ENCODE results near the gene EHD4.

EHD4 gene

DNA sequence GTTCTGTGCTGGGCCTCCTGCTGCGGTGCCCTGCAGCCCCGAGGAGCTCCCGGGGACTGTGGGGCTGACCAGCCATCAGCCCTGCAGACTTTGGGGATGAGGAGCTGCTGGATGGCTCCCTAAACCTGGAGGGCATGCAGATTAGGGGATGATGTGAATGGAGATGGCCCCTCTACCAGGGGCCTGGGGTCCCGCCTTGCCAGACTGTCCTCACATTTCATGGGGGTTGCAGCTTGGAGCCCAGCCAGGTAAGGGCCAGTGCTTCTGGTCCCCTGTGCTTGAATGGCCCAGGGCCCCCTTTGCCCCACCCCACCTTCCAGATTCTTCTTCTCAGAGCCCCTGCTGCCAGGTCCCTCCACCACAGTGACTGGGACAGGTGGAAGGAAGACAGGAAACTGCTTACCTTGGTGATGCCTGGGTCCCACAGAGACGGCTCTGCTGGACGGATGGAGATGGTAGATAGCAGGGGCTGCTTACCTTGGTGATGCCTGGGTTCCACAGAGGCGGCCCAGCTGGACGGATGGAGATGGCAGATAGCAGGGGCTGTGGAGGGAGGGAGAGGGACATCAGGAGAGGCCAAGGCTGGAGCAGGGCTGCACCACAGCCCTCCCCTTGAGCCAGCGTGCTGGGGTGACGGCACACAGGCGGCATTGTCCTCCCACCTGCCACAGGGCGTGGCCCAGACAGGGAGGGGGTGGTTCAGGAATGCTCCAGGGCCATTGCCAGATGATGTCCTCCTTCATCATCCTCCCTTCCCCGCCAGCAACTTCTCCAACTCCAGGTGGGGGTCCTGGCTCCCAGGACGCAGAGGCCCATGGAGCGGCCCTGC is 78.7 kb downstream of the EHD4 start, which contains the start of gene SPTBN5:
Gene SPTBN5, minus strand, starts transcription at position 632 of the 829 bp plus-strand sequence. Its CDS starts 556 bp downstream, at position 76.
- no peaks in the 10 kb centered on the region for H3K27me3 ChIP-seq (ENCODE audit: control insufficient read depth, insufficient read depth, low read length)
- H3K27ac ChIP-seq (ENCODE audit: low read length), result no peak within 1 kb of the TSS
- no peaks in the 10 kb centered on the region for H3K36me3 ChIP-seq (ENCODE audit: control insufficient read depth, insufficient read depth, low read length)
- 0 out of 2 replicates have a peak, but pooled peaks cover 2% of the 10 kb centered on the region for H3K4me1 ChIP-seq (ENCODE audit: control insufficient read depth, insufficient read depth, low read length)
- no peak for DNase-seq (ENCODE audit: low read depth, low spot score)
- no CpG with 5 or more reads among the region's 15 CpGs for WGBS (ENCODE audit: insufficient coverage, insufficient read length)
- H3K9me3 ChIP-seq (ENCODE audit: control insufficient read depth, insufficient read depth, low read length), result no peaks in the 10 kb centered on the region
- no peak within 1 kb of the TSS for H3K4me3 ChIP-seq (ENCODE audit: low read length)

DNA sequence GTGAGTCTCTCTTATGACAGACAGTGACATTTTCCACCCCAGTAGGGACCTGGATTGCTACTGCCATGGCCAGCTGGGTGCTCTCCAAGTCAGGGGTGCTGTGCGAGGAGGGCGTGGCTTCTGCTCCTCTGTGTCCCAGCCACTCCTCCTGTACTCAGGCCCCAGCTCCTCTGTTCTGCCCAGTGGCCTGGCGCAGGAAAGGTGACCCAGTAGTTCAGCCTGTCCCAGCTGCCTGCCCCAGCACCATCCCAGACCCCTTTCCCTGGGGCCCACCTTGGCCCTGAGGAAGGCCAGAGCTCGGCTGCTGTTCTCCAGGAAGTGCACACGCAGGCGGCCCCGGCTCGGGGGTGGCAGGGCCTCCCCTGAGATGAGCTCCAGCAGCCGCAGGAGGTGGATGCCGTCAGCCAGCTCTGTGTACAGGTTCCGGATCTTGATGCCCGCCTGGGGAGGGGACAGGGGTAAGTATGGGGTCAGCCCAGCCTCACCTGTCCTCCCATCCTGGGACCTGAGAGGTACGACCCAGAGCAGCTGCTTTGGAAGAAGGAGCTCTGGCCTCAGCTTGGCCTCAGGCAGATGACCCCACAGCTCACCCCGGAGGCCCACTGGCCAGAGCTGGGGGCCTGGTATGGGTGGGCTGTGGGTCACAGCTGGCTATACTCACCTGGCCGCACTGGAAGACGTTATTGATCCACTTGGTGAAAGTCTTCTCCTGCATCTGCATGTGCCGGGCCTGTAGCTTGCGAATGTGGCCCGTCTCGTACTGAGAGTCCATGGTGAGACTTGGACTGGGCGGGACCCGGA is 79.5 kb downstream of the EHD4 start:
- DNase-seq (ENCODE audit: low read depth, low spot score), result no peak
- Histone ChIP-seq H3K27me3 (ENCODE audit: control insufficient read depth, insufficient read depth, low read length) (no peaks in the 10 kb centered on the region), H3K4me3 (ENCODE audit: low read length) (no peak overlapping the region), H3K36me3 (ENCODE audit: control insufficient read depth, insufficient read depth, low read length) (no peaks in the 10 kb centered on the region), H3K27ac (ENCODE audit: low read length) (no peak overlapping the region), H3K9me3 (ENCODE audit: control insufficient read depth, insufficient read depth, low read length) (no peaks in the 10 kb centered on the region), H3K4me1 (ENCODE audit: control insufficient read depth, insufficient read depth, low read length) (0 out of 2 replicates have a peak, but pooled peaks cover 2% of the 10 kb centered on the region)
- no CpG with 5 or more reads among the region's 22 CpGs for WGBS (ENCODE audit: insufficient coverage, insufficient read length)

DNA sequence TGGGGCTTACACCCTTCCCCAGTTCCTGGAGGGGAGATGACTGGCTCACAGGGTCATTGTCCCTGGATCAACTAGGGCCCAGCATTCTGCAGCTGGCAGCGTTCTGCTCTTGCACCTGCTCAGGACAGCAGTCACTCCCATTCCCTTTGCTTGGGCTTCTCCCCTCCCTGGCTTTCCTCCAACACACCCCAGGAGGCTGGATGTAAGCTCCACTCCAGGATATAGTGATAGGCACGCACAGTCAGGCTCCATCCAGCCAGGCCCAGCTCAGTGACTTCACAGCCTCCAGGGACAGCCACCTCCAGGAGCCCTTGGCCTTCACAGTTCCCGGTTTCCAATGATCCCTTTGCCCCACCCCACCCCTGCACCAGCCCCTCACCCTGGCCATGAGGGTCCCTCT is 80.4 kb downstream of the EHD4 start:
- no peaks in the 10 kb centered on the region for H3K9me3 ChIP-seq (ENCODE audit: control insufficient read depth, insufficient read depth, low read length)
- no peak for DNase-seq (ENCODE audit: low read depth, low spot score)
- 0 out of 2 replicates have a peak, but pooled peaks cover 2% of the 10 kb centered on the region for H3K4me1 ChIP-seq (ENCODE audit: control insufficient read depth, insufficient read depth, low read length)
- H3K36me3 ChIP-seq (ENCODE audit: control insufficient read depth, insufficient read depth, low read length), result no peaks in the 10 kb centered on the region
- no peak overlapping the region for H3K4me3 ChIP-seq (ENCODE audit: low read length)
- WGBS (ENCODE audit: insufficient coverage, insufficient read length), result no CpG with 5 or more reads among the region's 3 CpGs
- H3K27me3 ChIP-seq (ENCODE audit: control insufficient read depth, insufficient read depth, low read length), result no peaks in the 10 kb centered on the region
- H3K27ac ChIP-seq (ENCODE audit: low read length), result no peak overlapping the region

DNA sequence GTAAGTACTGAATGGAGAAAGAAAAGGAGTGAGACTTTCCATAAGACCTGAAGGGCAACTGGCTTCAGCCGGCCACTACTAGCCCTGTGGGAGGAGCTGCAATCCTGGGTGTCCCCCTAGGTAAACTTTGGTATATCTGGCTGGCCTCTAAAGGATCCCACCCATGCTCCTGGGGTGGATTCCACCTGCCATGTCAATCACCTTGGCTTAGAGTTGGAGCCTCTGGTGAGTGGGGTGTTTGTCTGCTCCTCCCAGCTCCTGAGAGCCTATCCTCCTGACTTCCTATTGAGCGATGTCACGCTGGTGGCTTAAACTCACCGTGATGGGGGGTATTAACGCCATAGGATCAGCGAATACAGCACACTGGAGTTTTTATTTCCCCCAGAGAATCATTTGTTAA is 81.1 kb downstream of the EHD4 start:
- H3K4me3 ChIP-seq (ENCODE audit: low read length), result no peak overlapping the region
- DNase-seq (ENCODE audit: low read depth, low spot score), result no peak
- no peaks in the 10 kb centered on the region for H3K36me3 ChIP-seq (ENCODE audit: control insufficient read depth, insufficient read depth, low read length)
- H3K27ac ChIP-seq (ENCODE audit: low read length), result no peak overlapping the region
- H3K27me3 ChIP-seq (ENCODE audit: control insufficient read depth, insufficient read depth, low read length), result no peaks in the 10 kb centered on the region
- 0 out of 2 replicates have a peak, but pooled peaks cover 2% of the 10 kb centered on the region for H3K4me1 ChIP-seq (ENCODE audit: control insufficient read depth, insufficient read depth, low read length)
- WGBS (ENCODE audit: insufficient coverage, insufficient read length), result no CpG with 5 or more reads among the region's 6 CpGs
- H3K9me3 ChIP-seq (ENCODE audit: control insufficient read depth, insufficient read depth, low read length), result no peaks in the 10 kb centered on the region

DNA sequence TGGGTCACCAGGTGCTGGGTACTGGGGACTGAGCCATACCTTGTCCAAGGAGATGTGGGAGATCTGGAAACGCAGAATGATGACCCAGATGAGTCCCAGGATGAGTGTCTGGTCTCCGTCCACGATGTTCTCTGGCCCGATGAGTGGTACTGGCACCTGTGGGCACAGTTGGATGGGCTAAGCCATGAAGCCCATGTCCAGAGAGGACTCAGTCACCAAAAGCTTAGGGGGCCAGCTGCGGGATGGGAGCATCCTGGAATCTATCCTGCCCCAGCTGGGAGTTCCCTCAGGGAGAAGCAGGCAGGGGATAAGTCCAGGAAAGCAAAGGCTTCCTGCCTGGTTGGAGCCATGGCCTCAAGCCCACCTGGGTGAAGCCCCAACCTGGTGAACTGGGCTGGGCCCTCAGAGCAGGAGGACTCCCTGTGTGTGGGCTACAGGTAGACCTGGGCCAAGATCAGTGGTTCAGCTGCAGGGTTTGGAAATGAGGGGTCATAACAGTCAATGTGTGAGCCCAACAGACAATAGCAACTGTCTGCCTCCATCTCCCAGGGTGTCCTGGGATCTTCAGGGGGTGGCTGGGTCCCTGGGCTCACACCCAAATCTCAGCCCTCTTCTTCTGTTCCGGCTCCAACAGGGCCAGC is 82.2 kb downstream of the EHD4 start:
- no peaks in the 10 kb centered on the region for H3K9me3 ChIP-seq (ENCODE audit: control insufficient read depth, insufficient read depth, low read length)
- no peak for DNase-seq (ENCODE audit: low read depth, low spot score)
- H3K27ac ChIP-seq (ENCODE audit: low read length), result no peak overlapping the region
- no peak overlapping the region for H3K4me3 ChIP-seq (ENCODE audit: low read length)
- H3K36me3 ChIP-seq (ENCODE audit: control insufficient read depth, insufficient read depth, low read length), result no peaks in the 10 kb centered on the region; the same call in 1 of the 2 replicates
- WGBS (ENCODE audit: insufficient coverage, insufficient read length), result no CpG with 5 or more reads among the region's 6 CpGs
- no peaks in the 10 kb centered on the region for H3K27me3 ChIP-seq (ENCODE audit: control insufficient read depth, insufficient read depth, low read length)
- 0 out of 2 replicates have a peak, but pooled peaks cover 2% of the 10 kb centered on the region for H3K4me1 ChIP-seq (ENCODE audit: control insufficient read depth, insufficient read depth, low read length)

DNA sequence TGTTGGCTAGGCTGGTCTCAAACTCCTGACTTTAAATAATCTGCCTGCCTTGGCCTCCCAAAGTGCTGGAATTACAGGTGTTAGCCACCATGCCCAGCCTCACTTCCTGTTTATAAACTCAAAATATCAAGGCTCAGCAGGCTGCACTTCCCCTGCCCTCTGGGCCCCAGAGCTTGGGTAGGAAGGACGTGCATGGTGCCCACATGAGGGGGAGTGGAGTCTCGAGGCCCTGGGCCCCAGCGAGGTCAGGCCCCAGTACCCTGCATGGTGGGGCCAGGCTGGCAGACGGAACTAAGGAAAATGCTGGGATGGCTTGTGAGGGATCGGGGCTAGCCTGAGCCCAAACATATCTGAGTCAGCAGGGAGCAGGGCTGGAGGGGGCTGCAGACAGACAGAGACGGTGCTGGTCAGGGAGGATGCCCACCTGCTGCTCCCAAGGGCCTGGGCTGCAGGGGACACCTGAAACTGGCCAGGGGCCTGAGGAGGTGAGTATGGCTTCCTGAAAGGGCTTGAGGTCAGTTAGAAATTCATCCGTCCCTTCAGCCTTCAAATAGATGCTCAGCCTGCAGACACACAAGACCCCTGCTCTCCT is 83.6 kb downstream of the EHD4 start:
- Histone ChIP-seq H3K9me3 (ENCODE audit: control insufficient read depth, insufficient read depth, low read length) (no peaks in the 10 kb centered on the region), H3K27me3 (ENCODE audit: control insufficient read depth, insufficient read depth, low read length) (no peaks in the 10 kb centered on the region), H3K4me3 (ENCODE audit: low read length) (no peak overlapping the region), H3K36me3 (ENCODE audit: control insufficient read depth, insufficient read depth, low read length) (no peaks in the 10 kb centered on the region; the same call in 1 of the 2 replicates), H3K27ac (ENCODE audit: low read length) (no peak overlapping the region), H3K4me1 (ENCODE audit: control insufficient read depth, insufficient read depth, low read length) (no peaks in the 10 kb centered on the region)
- no peak for DNase-seq (ENCODE audit: low read depth, low spot score)
- no CpG with 5 or more reads among the region's 7 CpGs for WGBS (ENCODE audit: insufficient coverage, insufficient read length)

DNA sequence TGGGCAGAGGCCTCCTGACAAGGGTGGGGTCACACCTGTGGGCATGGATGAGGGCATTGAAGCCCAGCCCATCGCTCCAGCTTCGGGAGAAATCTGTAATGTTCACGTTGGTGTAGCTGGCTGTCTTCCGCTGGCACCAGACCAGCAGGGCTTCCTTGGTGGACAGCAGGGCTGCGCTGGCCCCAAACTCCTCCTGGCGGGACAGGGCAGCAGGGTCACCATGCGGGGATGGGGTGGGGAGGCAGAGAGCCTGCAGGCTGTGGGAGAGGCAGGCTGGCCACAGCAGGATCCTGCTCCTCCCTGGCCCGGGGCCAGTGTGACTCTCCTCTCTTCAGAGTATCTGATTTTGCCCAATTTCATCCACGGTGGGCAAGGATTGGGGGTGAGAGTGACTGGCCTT is 84.5 kb downstream of the EHD4 start:
- Histone ChIP-seq H3K36me3 (ENCODE audit: control insufficient read depth, insufficient read depth, low read length) (no peaks in the 10 kb centered on the region; the same call in 1 of the 2 replicates), H3K4me3 (ENCODE audit: low read length) (no peak overlapping the region), H3K9me3 (ENCODE audit: control insufficient read depth, insufficient read depth, low read length) (no peaks in the 10 kb centered on the region), H3K4me1 (ENCODE audit: control insufficient read depth, insufficient read depth, low read length) (no peaks in the 10 kb centered on the region), H3K27ac (ENCODE audit: low read length) (no peak overlapping the region), H3K27me3 (ENCODE audit: control insufficient read depth, insufficient read depth, low read length) (peaks cover 1% of the 10 kb centered on the region; the same call in 1 of the 2 replicates)
- no CpG with 5 or more reads among the region's 9 CpGs for WGBS (ENCODE audit: insufficient coverage, insufficient read length)
- DNase-seq (ENCODE audit: low read depth, low spot score), result no peak

DNA sequence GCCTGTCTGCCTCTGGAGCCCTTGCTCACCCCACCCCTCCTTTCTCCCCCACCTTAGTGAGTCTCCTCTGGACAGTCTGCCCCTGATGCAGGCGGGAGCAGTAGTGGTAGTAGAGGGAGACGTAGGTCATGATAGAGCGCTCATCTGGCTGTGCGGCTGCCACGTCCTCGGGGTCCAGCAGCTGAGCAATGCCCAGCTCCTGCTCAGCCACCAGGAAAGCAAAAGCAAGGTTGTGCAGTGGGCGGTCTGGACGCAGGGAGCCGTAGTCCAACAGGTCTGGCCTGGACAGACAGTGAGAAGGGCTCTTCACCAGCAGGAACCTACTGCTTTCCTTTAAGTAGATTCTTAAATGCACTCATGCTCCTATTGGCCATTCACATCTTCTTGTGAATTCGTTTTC is 85.2 kb downstream of the EHD4 start:
- Histone ChIP-seq H3K27ac (ENCODE audit: low read length) (no peak overlapping the region), H3K9me3 (ENCODE audit: control insufficient read depth, insufficient read depth, low read length) (no peaks in the 10 kb centered on the region), H3K27me3 (ENCODE audit: control insufficient read depth, insufficient read depth, low read length) (peaks cover 5% of the 10 kb centered on the region; the same call in 1 of the 2 replicates), H3K36me3 (ENCODE audit: control insufficient read depth, insufficient read depth, low read length) (no peaks in the 10 kb centered on the region; the same call in 1 of the 2 replicates), H3K4me3 (ENCODE audit: low read length) (no peak overlapping the region), H3K4me1 (ENCODE audit: control insufficient read depth, insufficient read depth, low read length) (no peaks in the 10 kb centered on the region)
- WGBS (ENCODE audit: insufficient coverage, insufficient read length), result no CpG with 5 or more reads among the region's 10 CpGs
- no peak for DNase-seq (ENCODE audit: low read depth, low spot score)

DNA sequence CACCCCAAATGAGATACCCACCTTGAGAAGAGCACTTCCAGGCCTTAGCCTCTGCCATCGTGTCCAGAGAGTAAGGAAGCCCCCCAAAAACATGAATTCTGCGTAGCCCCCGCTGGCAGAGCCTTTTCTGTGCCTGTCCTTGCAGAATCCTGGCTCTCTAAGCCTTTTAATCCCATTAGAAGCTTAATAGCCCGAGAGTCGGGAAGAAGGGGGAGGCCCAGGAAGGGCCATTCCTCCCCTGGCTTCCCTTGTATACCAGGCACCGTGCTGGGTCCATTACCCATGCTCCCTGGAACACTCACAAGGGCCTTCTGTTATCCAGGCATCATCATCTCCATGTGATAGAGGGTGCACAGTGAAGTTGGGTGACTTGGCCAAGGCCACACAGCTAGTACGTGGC is 85.6 kb downstream of the EHD4 start:
- Histone ChIP-seq H3K4me1 (ENCODE audit: control insufficient read depth, insufficient read depth, low read length) (peaks cover under 1% of the 10 kb centered on the region; the same call in 1 of the 2 replicates), H3K9me3 (ENCODE audit: control insufficient read depth, insufficient read depth, low read length) (no peaks in the 10 kb centered on the region), H3K4me3 (ENCODE audit: low read length) (no peak overlapping the region), H3K27ac (ENCODE audit: low read length) (no peak overlapping the region), H3K27me3 (ENCODE audit: control insufficient read depth, insufficient read depth, low read length) (peaks cover 5% of the 10 kb centered on the region; the same call in 1 of the 2 replicates), H3K36me3 (ENCODE audit: control insufficient read depth, insufficient read depth, low read length) (no peaks in the 10 kb centered on the region; the same call in 1 of the 2 replicates)
- WGBS (ENCODE audit: insufficient coverage, insufficient read length), result no CpG with 5 or more reads among the region's 7 CpGs
- no peak for DNase-seq (ENCODE audit: low read depth, low spot score)
